PC-9 (cell line): ENCODE measurements around the gene SF1.

Experiments
- EZH2 ChIP-seq: fragments of 200-600 bp; sonication (generic); IDR thresholded peaks from 2 replicates; pipeline ENCODE4 v1.8.0; 2017; ENCODE audit warnings: antibody characterized with exemption, low read depth
- TF ChIP-seq, protein P1 (sequence below): fragments of 200-600 bp; sonication (generic); conservative IDR thresholded peaks from 2 replicates; pipeline ENCODE4 v1.6.1; 2017; ENCODE audit warnings: mixed run types, antibody characterized with exemption, mild to moderate bottlenecking, moderate library complexity

- TF ChIP-seq EZH2: no peak
- TF ChIP-seq, protein P1, sequence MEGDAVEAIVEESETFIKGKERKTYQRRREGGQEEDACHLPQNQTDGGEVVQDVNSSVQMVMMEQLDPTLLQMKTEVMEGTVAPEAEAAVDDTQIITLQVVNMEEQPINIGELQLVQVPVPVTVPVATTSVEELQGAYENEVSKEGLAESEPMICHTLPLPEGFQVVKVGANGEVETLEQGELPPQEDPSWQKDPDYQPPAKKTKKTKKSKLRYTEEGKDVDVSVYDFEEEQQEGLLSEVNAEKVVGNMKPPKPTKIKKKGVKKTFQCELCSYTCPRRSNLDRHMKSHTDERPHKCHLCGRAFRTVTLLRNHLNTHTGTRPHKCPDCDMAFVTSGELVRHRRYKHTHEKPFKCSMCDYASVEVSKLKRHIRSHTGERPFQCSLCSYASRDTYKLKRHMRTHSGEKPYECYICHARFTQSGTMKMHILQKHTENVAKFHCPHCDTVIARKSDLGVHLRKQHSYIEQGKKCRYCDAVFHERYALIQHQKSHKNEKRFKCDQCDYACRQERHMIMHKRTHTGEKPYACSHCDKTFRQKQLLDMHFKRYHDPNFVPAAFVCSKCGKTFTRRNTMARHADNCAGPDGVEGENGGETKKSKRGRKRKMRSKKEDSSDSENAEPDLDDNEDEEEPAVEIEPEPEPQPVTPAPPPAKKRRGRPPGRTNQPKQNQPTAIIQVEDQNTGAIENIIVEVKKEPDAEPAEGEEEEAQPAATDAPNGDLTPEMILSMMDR: no peak
Observed at GRCh38 chr11:64720167-64720566, 58.2 kb downstream of the SF1 start.
